NCI-H1436 treated with DMSO at 0.1 percent for 48 hours (cell line): ENCODE measurements around the gene TENM4.

Experiments
- DNase-seq: peaks from one replicate; lab custom pipeline; 2025; lab: John Stamatoyannopoulos, UW

The TENM4 gene

GRCh38 chr11:79447038-79447786, 6.4 kb upstream of the TENM4 start:
- no peak for DNase-seq

DNA sequence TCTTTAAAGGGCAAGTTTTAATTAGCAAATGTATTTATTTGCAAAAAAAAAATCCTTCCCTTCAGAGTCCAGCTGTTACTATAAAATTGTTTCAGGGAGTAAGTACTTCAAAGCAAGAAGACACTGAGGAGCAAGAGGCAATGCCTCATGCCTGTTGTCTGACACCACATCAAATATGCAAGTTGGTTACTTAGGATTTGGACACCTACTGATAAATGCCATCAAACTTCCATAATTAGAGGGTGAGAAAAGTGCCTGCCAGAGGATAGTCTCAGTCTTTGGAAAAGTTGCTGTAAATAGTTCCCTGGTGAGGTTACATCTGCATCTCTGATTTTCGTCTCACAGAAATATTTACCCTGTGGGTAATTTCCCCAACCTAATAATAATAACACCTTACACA, 4.1 kb upstream of the TENM4 start:
- no peak for DNase-seq

GRCh38 chr11:79441461-79441875, 638 bp upstream of the TENM4 start:
- DNase-seq: no peak

DNA sequence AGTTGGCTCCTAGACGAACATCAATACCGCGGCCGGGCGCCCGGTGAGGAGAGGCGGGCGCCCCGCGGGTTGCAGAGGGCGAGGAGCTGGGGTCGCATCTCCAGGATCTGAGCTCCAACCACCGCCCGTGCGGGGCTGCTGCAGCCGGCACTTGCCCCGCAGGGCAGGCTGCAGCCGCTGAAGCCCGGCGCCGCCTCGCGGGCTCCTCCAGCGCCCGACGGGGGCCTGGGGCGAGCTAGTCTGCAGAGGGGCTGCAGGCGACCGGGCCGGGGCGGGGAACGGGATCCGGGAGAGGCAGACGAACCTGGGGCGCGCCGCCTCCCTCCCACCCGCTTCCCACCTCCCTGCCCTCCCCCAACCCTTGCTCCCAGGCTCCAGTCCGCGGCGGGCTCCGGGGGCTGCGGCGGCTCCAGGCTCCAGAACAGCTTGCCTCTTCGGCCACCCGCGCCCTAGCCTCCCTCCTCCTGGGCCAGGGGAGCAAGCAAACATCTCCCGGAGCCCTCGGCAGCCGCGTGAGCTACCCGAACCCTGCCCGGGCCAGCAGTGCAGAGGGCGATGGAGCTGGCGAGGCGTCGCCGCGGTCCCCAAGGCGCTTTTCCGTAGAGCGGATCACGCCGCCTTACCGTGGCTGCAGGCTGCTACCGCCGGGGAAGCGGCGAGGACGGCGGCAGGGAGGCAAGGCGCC, 802 bp downstream of the TENM4 start:
- no peak for DNase-seq

- no peak for DNase-seq
These were observed 1.4 kb downstream of the TENM4 start for GRCh38 chr11:79439410-79439885.

- DNase-seq: no peak
These were observed 2.0 kb downstream of the TENM4 start for GRCh38 chr11:79438631-79439409.

GRCh38 chr11:79437981-79438630, 2.7 kb downstream of the TENM4 start:
- DNase-seq: no peak

DNA sequence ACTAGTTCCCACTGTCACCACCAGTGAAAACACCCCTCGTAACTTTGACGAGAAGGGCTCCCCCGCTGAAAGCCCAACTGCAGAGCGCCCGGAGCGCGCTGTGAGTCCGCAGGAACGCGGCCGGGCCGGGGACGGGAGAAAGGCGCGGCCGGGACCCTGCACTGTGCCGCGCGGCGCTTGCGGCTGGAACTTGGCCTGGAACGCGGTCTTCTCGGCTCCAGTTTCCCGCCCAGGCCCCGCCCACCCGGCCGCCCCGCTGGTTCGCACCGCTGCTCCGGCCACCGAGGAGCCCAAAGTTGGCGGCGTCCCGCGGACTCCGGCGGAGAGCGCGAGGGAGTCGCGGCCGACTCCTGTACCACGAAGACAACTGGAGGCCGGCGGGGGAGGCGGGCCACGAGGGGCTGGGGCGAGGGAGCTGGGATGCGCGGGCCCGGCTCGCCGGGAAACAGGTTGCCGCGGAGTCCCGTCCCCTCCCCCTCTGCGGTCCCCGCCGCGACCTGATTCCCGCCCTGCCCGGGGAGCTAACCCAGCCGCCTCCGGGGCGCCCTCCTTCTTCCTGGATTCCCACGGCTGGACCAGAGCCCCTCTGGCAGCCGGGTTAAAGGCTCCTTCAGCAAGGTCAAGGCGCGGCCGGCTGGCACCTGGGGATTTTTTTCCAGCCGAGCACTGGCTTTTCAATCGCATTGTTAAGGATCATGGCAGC, 3.4 kb downstream of the TENM4 start:
- no peak for DNase-seq

- no peak for DNase-seq
These were observed 3.9 kb downstream of the TENM4 start for GRCh38 chr11:79436919-79437277.

DNA sequence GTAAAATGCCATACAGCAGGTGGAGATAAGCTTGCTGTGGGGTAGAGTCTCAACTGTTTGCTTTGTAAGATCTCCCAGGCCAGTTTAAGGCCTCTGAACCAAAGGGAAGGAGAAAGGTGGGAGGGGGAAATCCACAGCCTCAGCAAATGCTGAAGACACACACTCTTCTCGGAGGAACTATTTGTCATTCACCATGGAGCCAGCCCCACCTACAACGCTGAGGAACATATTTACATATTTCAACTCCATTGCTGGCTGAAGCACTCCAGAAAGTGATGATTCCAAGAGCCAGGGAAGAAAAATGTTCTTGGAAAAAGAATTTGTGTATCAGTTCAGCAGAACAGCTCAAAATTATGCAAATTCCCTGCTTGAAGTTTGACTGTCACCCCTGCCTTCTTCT, 6.5 kb downstream of the TENM4 start:
- DNase-seq: no peak

- no peak for DNase-seq
These were observed 8.7 kb downstream of the TENM4 start for GRCh38 chr11:79432138-79432537.

DNA sequence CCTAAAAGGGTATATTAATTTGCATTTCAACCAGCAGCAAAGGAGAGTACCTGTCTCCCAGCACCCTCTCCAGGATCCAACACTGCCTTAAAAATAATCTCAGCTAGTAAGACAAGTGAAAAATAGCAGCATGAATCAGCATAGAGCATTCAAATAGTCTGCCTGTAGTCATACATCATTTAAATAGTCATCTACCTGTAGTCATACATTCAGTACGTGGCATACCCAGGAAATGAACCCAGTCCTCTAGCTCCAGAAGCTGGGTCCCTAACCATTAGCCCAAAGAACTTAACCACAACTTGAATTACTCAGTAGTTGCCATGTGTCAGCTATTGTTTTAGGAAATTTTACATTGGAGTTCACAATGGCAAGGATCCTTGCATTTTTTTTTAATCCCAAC, 9.3 kb downstream of the TENM4 start:
- no peak for DNase-seq

DNA sequence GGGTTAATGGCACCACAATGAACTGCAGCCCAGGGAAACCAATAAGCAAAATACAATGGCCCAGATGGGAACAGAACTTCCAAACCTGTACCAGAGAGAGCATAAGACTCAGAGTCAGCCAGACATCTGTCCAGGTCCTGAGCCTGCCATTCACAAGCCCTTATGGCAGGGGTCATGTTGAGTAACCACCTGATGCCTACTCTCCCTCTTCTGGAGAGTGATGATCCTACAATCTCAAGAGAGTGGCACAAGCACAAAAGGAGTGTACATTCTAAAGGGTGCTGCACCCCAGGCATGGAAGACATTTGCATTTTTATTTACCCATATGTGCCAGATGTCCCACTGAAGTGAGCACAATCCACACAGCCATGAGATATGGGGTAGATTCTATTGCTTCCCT, 10.6 kb downstream of the TENM4 start:
- no peak for DNase-seq

DNA sequence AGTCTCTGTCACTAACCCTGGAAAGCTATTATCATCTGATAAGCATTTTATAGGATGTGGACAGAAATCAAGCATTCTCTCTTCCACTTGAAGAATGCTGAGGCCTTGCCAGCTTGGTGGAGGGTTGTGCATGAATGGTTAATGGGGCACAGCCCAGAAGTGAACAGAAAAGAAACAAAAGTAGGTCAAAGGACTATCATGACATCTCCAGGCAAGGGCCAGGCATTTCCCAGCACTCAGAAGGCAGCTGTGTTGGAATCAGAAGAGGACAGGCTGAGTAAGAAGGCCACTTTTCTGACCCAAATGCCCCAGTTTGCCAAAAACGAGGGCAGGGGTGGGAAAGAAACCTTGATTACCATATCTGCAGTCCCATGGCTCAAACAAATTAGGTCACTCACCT, 12.4 kb downstream of the TENM4 start:
- no peak for DNase-seq

GRCh38 chr11:79427611-79428327, 13.1 kb downstream of the TENM4 start:
- DNase-seq: no peak

GRCh38 chr11:79427126-79427525, 13.7 kb downstream of the TENM4 start:
- no peak for DNase-seq

- no peak for DNase-seq
These were observed 15.4 kb downstream of the TENM4 start for GRCh38 chr11:79425463-79425862.

DNA sequence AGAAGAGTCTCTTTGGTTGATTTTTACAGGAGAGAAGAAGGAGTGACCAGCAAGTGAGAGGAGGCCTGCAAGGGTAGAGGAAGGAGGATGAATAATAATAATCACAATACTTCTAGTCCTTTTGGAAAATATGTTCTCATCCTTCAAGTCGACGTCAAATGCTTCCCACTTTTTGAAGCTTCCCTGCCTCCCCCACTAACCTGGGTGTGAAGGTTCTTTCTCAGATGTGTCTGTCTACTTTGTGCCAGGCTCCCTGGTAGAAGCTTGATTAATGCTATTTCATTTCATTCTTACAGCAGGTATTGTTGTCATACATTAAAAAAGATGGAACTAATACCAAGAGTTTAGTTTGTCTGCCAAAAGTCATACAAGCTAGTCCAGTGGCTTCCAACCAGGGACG, 17.1 kb downstream of the TENM4 start:
- DNase-seq: no peak

GRCh38 chr11:79422866-79423265, 18.0 kb downstream of the TENM4 start:
- DNase-seq: no peak

GRCh38 chr11:79421820-79422219, 19.0 kb downstream of the TENM4 start:
- no peak for DNase-seq

DNA sequence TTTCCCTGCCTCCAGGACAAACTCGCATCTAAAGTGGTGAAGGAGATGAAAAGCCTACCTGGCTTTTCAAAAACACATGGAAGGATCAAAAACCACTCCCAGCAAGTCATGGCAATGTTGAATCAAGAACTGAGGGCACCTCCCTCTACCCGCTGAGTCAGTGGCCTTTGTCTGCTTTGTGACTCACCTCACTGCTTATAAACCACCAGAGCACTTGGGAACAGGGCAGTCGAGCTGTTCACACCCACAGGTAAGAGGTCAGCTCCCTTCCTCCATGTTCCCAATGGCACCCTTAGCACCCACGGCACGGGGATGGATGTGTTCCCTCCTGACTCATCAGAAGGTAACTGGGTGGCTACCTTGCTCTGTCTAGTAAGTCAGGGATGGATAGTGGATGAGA, 21.7 kb downstream of the TENM4 start:
- DNase-seq: no peak
